Activated CD4-positive, alpha-beta T cell treated with anti-CD3 and anti-CD28 coated beads, Interleukin-2, amount 10 ng/mL, durations not matched to agents 24 days and 14 days (primary cell): Measurements from ENCODE around the gene PHAF1. TPM values are rescaled to one million over a fixed set of nuclear protein-coding genes. Genes with fewer than 3 reads are reported as not detected.

ENCODE experiments used
- DNase-seq: peaks from one replicate; pipeline ENCODE4 v3.0.0; 2022
- H3K27ac Mint-ChIP-seq: one replicate; pipeline ENCODE4 v1.8.0; 2022; ENCODE audit warnings: mild to moderate bottlenecking, mixed read lengths
- H3K27me3 Mint-ChIP-seq: one replicate; pipeline ENCODE4 v1.8.0; 2022; ENCODE audit warnings: mixed read lengths
- H3K36me3 Mint-ChIP-seq: one replicate; pipeline ENCODE4 v1.8.0; 2022; ENCODE audit warnings: low read depth, mild to moderate bottlenecking, mixed read lengths
- H3K4me1 Mint-ChIP-seq: one replicate; pipeline ENCODE4 v1.8.0; 2021; ENCODE audit warnings: mixed read lengths
- H3K4me3 Mint-ChIP-seq: one replicate; pipeline ENCODE4 v1.8.0; 2022; ENCODE audit warnings: mild to moderate bottlenecking, moderate library complexity, mixed read lengths
- H3K9me3 Mint-ChIP-seq: one replicate; pipeline ENCODE4 v1.8.0; 2021; ENCODE audit warnings: mixed read lengths
- intact Hi-C: fragments of 100-400 bp; cut with micrococcal nuclease; formaldehyde crosslinking; loops from one replicate; pipeline ENCODE4 v1.15.1; 2023
- total RNA-seq: library from RNA; stranded (reverse); gene quantifications from 2 replicates; pipeline ENCODE4 v1.2.3, GENCODE V29; 2022

PHAF1 gene
- total RNA-seq, 1 donor from 2014 or later = 19.4 TPM

GRCh38 chr16:67156143-67156844 is 46.6 kb downstream of the PHAF1 start:
- Mint-ChIP-seq H3K27ac (peak overlapping the region; percentile 41), H3K27me3 (no peaks in the 10 kb centered on the region), H3K36me3 (peaks cover 37% of the 10 kb centered on the region), H3K4me3 (peak overlapping the region; percentile 84), H3K4me1 (peaks cover 58% of the 10 kb centered on the region), H3K9me3 (no peaks in the 10 kb centered on the region)
- intact Hi-C loops = loop anchor here (5.0 kb wide), 2 partner anchors 49 to 209 kb away; partner anchors contain the start of gene PHAF1
- no peak for DNase-seq

- H3K4me3 Mint-ChIP-seq = peak overlapping the region; percentile 92
- peaks cover 42% of the 10 kb centered on the region for H3K36me3 Mint-ChIP-seq
- no peaks in the 10 kb centered on the region for H3K27me3 Mint-ChIP-seq
- peak overlapping the region; percentile 97 for H3K27ac Mint-ChIP-seq
- H3K9me3 Mint-ChIP-seq = no peaks in the 10 kb centered on the region
- intact Hi-C loops = loop anchor here (5.0 kb wide), 2 partner anchors 50 to 210 kb away; partner anchors contain the start of gene PHAF1
- peak; percentile 64 for DNase-seq
- H3K4me1 Mint-ChIP-seq = peaks cover 59% of the 10 kb centered on the region
Observed at GRCh38 chr16:67157106-67157748, 47.5 kb downstream of the PHAF1 start.

- H3K4me3 Mint-ChIP-seq = peak overlapping the region; percentile 92
- DNase-seq = peak; percentile 79
- intact Hi-C loops = loop anchor here (5.0 kb wide), 2 partner anchors 51 to 211 kb away; partner anchors contain the start of gene PHAF1
- H3K27ac Mint-ChIP-seq = peak overlapping the region; percentile 97
- no peaks in the 10 kb centered on the region for H3K27me3 Mint-ChIP-seq
- peaks cover 40% of the 10 kb centered on the region for H3K36me3 Mint-ChIP-seq
- H3K4me1 Mint-ChIP-seq = peaks cover 57% of the 10 kb centered on the region
- no peaks in the 10 kb centered on the region for H3K9me3 Mint-ChIP-seq
Observed at GRCh38 chr16:67157892-67158635, 48.3 kb downstream of the PHAF1 start.

- peak overlapping the region; percentile 97 for H3K27ac Mint-ChIP-seq
- H3K9me3 Mint-ChIP-seq = no peaks in the 10 kb centered on the region
- no peaks in the 10 kb centered on the region for H3K27me3 Mint-ChIP-seq
- peaks cover 51% of the 10 kb centered on the region for H3K4me1 Mint-ChIP-seq
- H3K36me3 Mint-ChIP-seq = peaks cover 34% of the 10 kb centered on the region
- peak overlapping the region; percentile 92 for H3K4me3 Mint-ChIP-seq
- intact Hi-C loops = loop anchor here (1.0 to 5.0 kb wide), 3 partner anchors 52 to 212 kb away; partner anchors contain the start of gene PHAF1
- DNase-seq = peak; percentile 97
Observed at GRCh38 chr16:67158637-67159600, 49.2 kb downstream of the PHAF1 start.

GRCh38 chr16:67161595-67162058 is 51.9 kb downstream of the PHAF1 start:
- Mint-ChIP-seq H3K36me3 (peaks cover 35% of the 10 kb centered on the region), H3K27ac (peak overlapping the region; percentile 58), H3K9me3 (no peaks in the 10 kb centered on the region), H3K4me3 (peak overlapping the region; percentile 73), H3K27me3 (peaks cover 11% of the 10 kb centered on the region), H3K4me1 (peaks cover 47% of the 10 kb centered on the region)
- peak; percentile 57 for DNase-seq
- intact Hi-C loops = loop anchor here (1.0 to 2.0 kb wide), 2 partner anchors 9 to 13 kb away; partner anchors contain the start of gene NOL3

- H3K9me3 Mint-ChIP-seq = no peaks in the 10 kb centered on the region
- H3K27me3 Mint-ChIP-seq = peaks cover 13% of the 10 kb centered on the region
- H3K4me3 Mint-ChIP-seq = peak overlapping the region; percentile 75
- intact Hi-C loops = no loop called here
- H3K27ac Mint-ChIP-seq = no peak overlapping the region
- H3K4me1 Mint-ChIP-seq = peaks cover 44% of the 10 kb centered on the region
- no peak for DNase-seq
- peaks cover 40% of the 10 kb centered on the region for H3K36me3 Mint-ChIP-seq
Observed at GRCh38 chr16:67162506-67163163, 52.9 kb downstream of the PHAF1 start.

GRCh38 chr16:67163164-67163998 is 53.6 kb downstream of the PHAF1 start:
- intact Hi-C loops = no loop called here
- peaks cover 42% of the 10 kb centered on the region for H3K4me1 Mint-ChIP-seq
- H3K36me3 Mint-ChIP-seq = peaks cover 37% of the 10 kb centered on the region
- peak overlapping the region; percentile 75 for H3K4me3 Mint-ChIP-seq
- H3K27ac Mint-ChIP-seq = peak overlapping the region; percentile 67
- no peaks in the 10 kb centered on the region for H3K9me3 Mint-ChIP-seq
- peak; percentile 92 for DNase-seq
- H3K27me3 Mint-ChIP-seq = peaks cover 13% of the 10 kb centered on the region

- DNase-seq = no peak
- Mint-ChIP-seq H3K4me1 (peaks cover 42% of the 10 kb centered on the region), H3K36me3 (peaks cover 34% of the 10 kb centered on the region), H3K9me3 (no peaks in the 10 kb centered on the region), H3K4me3 (peak overlapping the region; percentile 75), H3K27ac (peak overlapping the region; percentile 48), H3K27me3 (peaks cover 13% of the 10 kb centered on the region)
- intact Hi-C loops = no loop called here
Observed at GRCh38 chr16:67163999-67164558, 54.3 kb downstream of the PHAF1 start.

GRCh38 chr16:67164599-67165061 is 54.9 kb downstream of the PHAF1 start, which contains the start of gene HSF4:
TSS of gene HSF4 (plus strand) at chr16:67164745. CDS start at chr16:67164812, 67 bp downstream.
- Mint-ChIP-seq H3K36me3 (peaks cover 34% of the 10 kb centered on the region), H3K4me1 (peaks cover 45% of the 10 kb centered on the region), H3K27me3 (peaks cover 13% of the 10 kb centered on the region), H3K9me3 (no peaks in the 10 kb centered on the region), H3K4me3 (peak within 1 kb of the TSS; percentile 75), H3K27ac (peak within 1 kb of the TSS; percentile 67)
- intact Hi-C loops = no loop called here
- DNase-seq = peak; percentile 80

- peaks cover 34% of the 10 kb centered on the region for H3K36me3 Mint-ChIP-seq
- H3K4me1 Mint-ChIP-seq = peaks cover 50% of the 10 kb centered on the region
- peak; percentile 67 for DNase-seq
- H3K27ac Mint-ChIP-seq = peak overlapping the region; percentile 15
- H3K9me3 Mint-ChIP-seq = no peaks in the 10 kb centered on the region
- intact Hi-C loops = no loop called here
- peaks cover 13% of the 10 kb centered on the region for H3K27me3 Mint-ChIP-seq
- H3K4me3 Mint-ChIP-seq = peak overlapping the region; percentile 69
Observed at GRCh38 chr16:67165121-67166078, 55.7 kb downstream of the PHAF1 start.
